NCI-H1105 (cell line): ENCODE results near the gene PAH.
"Not testable (repeated sequence)": the region's sequence is repeated elsewhere in the genome, so short reads cannot be mapped to it uniquely, and the experiment has no call there.

Experiments
- DNase-seq: peaks from one replicate; lab custom pipeline; 2025; lab: John Stamatoyannopoulos, UW

The PAH gene

DNA sequence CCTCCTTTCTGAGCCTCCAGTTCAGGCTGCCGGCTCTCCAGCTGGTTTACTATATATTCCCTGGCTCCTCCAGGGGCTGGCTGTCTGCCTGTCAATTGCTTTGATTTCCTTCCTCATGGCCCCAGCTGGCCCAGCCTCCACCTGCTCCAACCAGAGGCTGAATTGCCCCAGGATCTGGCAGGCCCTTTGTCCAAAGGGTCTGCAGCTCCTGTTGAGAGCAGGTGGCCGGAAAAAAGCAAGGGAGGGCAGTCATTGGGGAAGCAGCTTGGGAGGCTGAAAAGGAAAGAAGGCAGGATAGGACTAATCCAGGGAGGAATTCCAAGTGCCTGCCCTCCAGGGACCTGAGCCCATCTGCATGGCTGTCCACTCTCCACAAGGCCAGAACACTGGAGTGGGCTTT, 25.3 kb downstream of the PAH start:
- DNase-seq = no peak

- no peak for DNase-seq
Observed at GRCh38 chr12:102888511-102888910, 28.5 kb downstream of the PAH start.

- DNase-seq = no peak
Observed at GRCh38 chr12:102885043-102885932, 31.8 kb downstream of the PAH start.

DNA sequence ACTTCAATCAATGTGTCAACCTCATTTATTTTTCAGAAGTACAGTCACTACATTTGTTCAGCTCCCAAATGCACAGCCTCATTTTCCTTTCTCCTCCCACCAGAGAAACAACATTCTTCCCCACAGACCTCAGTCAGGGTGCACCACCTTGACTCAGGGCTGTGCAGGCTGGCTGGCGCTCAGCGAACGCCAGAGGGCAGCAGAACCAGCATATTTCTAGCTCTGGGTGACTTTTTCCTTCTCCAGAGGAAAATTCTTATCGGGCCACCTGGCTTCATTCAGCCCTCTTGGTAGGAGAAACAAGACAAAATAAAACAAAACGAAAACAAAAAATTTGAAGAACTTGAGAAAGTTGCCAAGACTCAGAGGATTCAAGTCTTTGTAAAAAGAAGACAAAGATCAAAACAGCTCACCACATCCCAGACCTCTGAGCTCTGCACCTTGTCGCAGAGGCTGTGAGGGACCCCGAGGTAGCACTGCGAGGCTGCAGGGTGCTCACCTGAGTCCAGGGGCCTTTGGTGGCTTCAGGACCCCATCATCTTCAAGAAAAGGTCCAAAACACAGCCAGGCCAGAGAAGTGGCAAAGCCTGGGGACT, 33.7 kb downstream of the PAH start:
- DNase-seq = peak; percentile 16

GRCh38 chr12:102880783-102881182, 36.3 kb downstream of the PAH start:
- DNase-seq = no peak

DNA sequence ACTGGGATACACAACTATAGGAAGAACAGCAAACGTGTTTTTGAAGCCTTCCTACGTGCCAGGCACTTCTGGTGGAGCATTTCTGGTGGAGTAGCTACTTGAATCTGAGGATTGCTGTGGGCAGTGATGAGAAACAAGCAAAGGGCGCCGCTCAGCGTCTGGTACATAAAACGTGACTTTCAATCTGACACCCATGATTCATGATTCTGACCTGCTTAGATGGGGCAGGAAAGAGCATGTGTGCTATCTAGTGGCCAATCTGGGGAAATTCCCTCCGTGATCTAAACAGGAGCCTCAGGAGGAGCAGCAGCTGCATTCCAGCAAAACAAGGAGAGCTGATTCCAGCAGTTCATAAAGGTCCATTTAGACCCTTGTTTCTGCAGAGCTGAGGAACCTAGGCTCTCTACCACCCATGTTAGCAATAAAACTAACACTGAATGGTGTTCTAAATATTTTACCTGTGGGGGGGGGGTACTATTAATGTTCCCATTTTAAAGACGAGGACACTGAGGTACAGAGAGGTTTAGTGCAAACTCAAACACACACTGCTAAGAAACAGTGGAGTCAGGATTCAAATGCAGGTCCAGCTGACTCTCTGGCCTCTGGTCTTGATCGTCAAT, 37.8 kb downstream of the PAH start:
- peak; percentile 7 for DNase-seq

DNA sequence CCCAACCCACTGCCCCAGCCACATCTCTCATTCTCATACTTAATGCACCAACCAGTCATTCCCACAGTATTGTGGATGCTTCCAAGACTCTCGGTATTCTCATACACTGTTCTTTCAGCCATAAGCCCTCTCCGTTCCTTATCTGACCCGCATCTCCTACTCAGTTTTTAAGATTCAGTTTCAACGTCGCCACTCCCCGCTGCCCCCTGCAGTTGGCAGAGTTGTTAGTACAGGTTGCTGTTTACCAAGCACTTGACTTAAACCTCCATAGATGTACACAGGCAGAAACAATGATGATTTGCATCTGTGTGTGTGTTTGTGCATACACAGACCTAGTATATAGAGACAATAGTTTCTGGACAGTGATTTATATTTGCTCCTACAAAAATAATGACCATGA, 40.2 kb downstream of the PAH start:
- peak; percentile 17 for DNase-seq

- no peak for DNase-seq
Observed at GRCh38 chr12:102874819-102875218, 42.2 kb downstream of the PAH start.

- no peak for DNase-seq
Observed at GRCh38 chr12:102873077-102873476, 44.0 kb downstream of the PAH start.

- no peak for DNase-seq
Observed at GRCh38 chr12:102871014-102871413, 46.0 kb downstream of the PAH start.

- no peak for DNase-seq
Observed at GRCh38 chr12:102869571-102869970, 47.5 kb downstream of the PAH start.

- DNase-seq = no peak
Observed at GRCh38 chr12:102865821-102866615, 51.0 kb downstream of the PAH start.

GRCh38 chr12:102862486-102862885, 54.6 kb downstream of the PAH start:
- DNase-seq = no peak

DNA sequence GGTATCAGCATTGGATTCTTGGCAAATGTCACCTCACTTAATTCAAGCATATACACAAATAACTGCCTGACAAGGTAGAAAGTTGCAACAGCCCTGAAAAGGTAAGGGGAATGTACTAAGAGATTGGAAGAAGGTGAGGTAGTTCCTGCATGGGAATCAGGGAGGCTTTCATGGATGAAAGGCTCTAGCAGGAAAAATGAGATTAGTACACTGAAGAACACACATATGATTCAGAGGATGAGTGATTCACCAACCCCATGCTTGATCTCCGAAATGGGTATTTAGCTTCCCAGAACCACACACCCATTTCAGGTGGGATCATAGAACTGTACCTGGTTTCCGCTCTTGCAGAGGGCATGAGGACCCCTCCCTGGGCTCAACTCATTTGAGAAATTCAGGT, 65.8 kb downstream of the PAH start:
- DNase-seq = no peak

- DNase-seq = no peak
Observed at GRCh38 chr12:102849722-102850447, 67.2 kb downstream of the PAH start.

DNA sequence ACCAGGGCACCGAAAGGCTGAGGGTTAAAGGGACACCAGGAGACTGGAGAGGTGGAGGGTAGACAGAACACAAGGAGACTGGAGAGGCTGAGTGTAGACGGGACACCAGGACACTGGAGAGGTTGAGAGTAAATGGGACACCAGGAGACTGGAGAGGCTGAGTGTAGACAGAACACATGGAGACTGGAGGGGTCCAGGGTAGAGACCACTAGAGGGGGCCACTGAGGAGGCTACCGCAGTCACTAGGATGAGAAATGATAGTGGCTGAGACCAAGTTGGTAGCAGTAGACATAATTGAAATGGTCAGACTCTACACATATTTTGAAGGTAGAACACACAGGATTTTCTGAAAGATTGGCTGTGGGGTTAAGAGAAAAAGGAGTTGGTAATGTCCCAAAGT, 68.2 kb downstream of the PAH start:
- DNase-seq = no peak

- no peak for DNase-seq
Observed at GRCh38 chr12:102847131-102847530, 69.9 kb downstream of the PAH start.

DNA sequence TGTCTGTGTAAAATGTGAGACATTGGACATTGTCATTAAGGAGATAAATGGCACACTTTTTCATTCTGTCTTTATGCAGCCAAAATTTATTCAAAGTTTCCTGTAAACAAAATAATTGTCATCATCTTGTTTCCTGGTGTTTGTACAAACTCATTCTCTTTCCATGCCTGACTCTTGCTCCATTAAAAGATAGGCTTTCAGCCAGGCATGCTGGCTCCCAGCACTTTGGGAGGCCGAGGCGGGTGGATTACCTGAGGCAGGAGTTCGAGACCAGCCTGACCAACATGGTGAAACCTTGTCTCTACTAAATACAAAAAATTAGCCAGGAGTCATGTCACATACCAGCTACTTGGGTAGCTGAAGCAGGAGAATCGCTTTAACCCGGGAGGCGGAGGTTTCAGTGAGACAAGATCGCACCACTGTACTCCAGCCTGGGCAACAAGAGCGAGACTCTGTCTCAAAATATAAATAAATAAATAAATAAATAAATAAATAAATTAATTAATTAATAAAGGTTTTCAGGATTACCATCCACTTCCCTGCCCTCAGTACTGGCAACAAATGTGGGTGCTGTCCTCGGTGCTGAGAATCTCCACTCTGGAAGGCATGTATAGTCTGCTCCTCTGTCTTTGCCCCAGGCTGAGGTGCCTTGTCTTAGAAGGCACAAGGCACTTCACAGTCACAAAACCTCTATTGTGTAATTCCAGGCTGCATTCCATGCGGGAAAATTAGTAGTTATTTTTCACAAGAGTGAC, 83.2 kb downstream of the PAH start:
- DNase-seq = no peak

DNA sequence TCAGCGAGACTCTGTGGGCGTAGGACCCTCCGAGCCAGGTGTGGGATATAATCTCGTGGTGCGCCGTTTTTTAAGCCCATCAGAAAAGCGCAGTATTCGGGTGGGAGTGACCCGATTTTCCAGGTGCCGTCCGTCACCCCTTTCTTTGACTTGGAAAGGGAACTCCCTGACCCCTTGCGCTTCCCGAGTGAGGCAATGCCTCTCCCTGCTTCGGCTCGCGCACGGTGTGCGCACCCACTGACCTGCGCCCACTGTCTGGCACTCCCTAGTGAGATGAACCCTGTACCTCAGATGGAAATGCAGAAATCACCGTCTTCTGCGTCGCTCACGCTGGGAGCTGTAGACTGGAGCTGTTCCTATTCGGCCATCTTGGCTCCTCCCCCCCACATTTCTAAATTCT, 84.2 kb downstream of the PAH start:
- not testable (repeated sequence) for DNase-seq

GRCh38 chr12:102824218-102824835, 92.7 kb downstream of the PAH start:
- DNase-seq = no peak
